Activated CD4-positive, CD25-positive, alpha-beta regulatory T cell treated with anti-CD3 and anti-CD28 coated beads, Interleukin-2, amount 50 U/mL, for 16 hours (primary cell): ENCODE results near the gene SEMA3B.
"Not testable (repeated sequence)": the region's sequence is repeated elsewhere in the genome, so short reads cannot be mapped to it uniquely, and the experiment has no call there.

Experiments used
- DNase-seq: peaks from one replicate; pipeline ENCODE4 v3.0.0-alpha.2; 2020; ENCODE audit warnings: low read depth, low spot score

Gene SEMA3B

GRCh38 chr3:50237754-50238548 is 31.0 kb upstream of the SEMA3B start:
- DNase-seq: peak; percentile 74

- no peak for DNase-seq
These were observed 30.4 kb upstream of the SEMA3B start for GRCh38 chr3:50238549-50239026.

GRCh38 chr3:50239649-50240048 is 29.3 kb upstream of the SEMA3B start:
- no peak for DNase-seq

GRCh38 chr3:50241163-50241562 is 27.8 kb upstream of the SEMA3B start:
- no peak for DNase-seq

- DNase-seq: no peak
These were observed 27.1 kb upstream of the SEMA3B start for GRCh38 chr3:50241713-50242380.

- DNase-seq: no peak
These were observed 26.6 kb upstream of the SEMA3B start for GRCh38 chr3:50242381-50242770.

GRCh38 chr3:50242851-50243542 is 25.9 kb upstream of the SEMA3B start:
- no peak for DNase-seq

GRCh38 chr3:50243543-50243895 is 25.4 kb upstream of the SEMA3B start:
- DNase-seq: no peak

- not testable (repeated sequence) for DNase-seq
These were observed 24.1 kb upstream of the SEMA3B start for GRCh38 chr3:50244813-50245212.

- no peak for DNase-seq
These were observed 23.6 kb upstream of the SEMA3B start for GRCh38 chr3:50245251-50245745.

- peak; percentile 93 for DNase-seq
These were observed 23.0 kb upstream of the SEMA3B start for GRCh38 chr3:50245831-50246516.

- DNase-seq: peak; percentile 67
These were observed 22.4 kb upstream of the SEMA3B start for GRCh38 chr3:50246517-50246954.

- DNase-seq: no peak
These were observed 20.6 kb upstream of the SEMA3B start for GRCh38 chr3:50248387-50248786.

GRCh38 chr3:50249457-50249856 is 19.5 kb upstream of the SEMA3B start:
- no peak for DNase-seq

GRCh38 chr3:50250514-50250913 is 18.4 kb upstream of the SEMA3B start:
- DNase-seq: no peak

- DNase-seq: no peak
These were observed 17.7 kb upstream of the SEMA3B start for GRCh38 chr3:50251220-50251619.

- DNase-seq: no peak
These were observed 14.2 kb upstream of the SEMA3B start for GRCh38 chr3:50254577-50255250.

GRCh38 chr3:50255251-50255615 is 13.7 kb upstream of the SEMA3B start:
- DNase-seq: no peak

GRCh38 chr3:50256978-50257890 is 11.7 kb upstream of the SEMA3B start:
- DNase-seq: no peak

- DNase-seq: no peak
These were observed 10.8 kb upstream of the SEMA3B start for GRCh38 chr3:50258029-50258680.
